ENCODE measurements around the gene CCDC124.

The CCDC124 gene

GRCh38 chr19:17933414-17934129, 757 bp downstream of the CCDC124 start:
- no peak for DNase-seq (ENCODE audit: low spot score)

- DNase-seq (ENCODE audit: low spot score): no peak
These were observed 3.6 kb downstream of the CCDC124 start for GRCh38 chr19:17936379-17936778.

DNA sequence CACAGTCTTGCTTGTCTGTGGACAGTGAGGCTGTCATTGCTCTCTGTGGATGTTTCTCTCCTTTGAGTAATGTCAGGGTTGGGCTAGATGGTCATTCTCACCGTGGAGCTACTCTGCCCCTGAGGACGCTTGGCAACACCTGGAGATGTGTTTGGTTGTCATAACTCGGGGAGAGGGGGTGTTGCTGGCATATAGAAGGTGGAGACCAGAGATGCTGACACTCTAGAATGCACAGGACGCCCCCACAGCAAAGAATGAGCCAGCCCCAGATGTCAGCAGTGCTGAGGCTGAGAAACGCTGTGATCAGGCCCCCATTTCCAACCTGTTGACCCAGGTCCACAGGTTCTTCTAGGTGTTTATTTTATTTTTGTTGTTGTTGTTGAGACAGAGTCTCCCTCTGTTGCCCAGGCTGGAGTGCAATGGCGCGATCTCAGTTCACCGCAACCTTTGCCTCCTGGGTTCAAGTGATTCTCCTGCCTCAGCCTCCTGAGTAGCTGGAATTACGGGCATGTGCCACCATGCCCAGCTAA, 4.6 kb downstream of the CCDC124 start:
- no peak for DNase-seq (ENCODE audit: low spot score)

DNA sequence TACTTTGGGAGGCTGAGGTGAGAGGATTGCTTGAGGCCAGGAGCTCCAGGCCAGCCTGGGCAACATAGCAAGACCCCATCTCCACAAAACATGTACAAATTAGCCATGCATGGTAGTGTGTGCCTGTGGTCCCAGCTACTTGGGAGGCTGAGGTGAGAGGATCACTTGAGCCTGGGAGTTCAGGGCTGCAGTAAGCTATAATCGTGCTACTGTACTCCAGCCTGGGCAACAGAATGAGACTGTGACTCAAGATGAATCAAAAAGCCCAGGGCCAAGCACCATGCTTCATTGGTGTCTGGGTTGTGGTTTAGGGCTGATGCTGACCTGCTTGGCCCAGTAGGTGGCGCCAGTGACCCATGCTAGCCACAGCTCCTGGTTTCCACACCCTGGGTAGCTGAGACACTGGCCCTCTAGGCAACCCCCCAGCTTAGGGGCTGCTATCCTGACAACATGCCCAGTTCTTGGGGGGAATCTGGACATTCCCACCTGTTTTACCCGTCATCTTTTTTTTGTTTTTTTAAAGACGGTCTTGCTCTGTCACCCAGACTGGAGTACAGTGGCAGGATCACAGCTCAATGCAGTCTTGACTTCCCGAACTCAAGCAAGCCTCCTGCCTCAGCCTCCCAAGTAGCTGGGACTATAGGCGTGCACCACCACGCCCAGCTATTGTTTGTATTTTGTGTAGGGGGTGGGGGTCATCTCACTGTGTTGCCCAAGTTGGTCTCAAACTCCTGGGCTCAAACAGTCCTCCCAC, 5.5 kb downstream of the CCDC124 start:
- DNase-seq (ENCODE audit: low spot score): peak; percentile 85

GRCh38 chr19:17942181-17942580, 9.4 kb downstream of the CCDC124 start:
- DNase-seq (ENCODE audit: low spot score): no peak

DNA sequence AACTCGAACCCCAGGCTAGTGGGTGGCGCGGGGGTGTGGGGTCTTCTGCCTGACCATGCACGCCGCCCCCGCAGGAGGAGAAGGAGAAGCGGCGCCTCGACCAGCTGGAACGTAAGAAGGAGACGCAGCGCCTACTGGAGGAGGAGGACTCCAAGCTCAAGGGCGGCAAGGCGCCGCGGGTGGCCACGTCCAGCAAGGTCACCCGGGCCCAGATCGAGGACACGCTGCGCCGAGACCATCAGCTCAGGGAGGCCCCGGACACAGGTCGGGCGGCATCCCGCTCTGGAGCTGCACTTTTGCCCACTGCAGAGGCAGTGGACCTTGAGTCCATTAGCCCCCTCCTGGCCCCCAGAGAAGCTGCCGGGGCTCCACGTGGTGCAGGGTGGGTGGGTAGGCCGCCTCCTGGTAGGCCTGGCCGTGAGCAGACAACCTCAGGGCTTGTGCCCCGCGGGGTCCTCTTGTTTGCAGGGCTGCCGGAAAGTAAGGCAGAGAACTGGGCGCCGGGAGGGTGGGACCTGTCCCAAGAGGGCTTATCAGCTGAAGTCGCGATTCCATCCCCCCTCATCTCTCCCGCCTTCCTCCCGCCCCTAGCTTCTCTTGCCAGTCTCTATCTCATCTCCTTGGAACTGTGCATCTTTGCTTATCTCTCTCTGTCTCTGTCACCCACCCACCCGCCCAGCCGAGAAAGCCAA, 9.9 kb downstream of the CCDC124 start:
- no peak for DNase-seq (ENCODE audit: low spot score)

- no peak for DNase-seq (ENCODE audit: low spot score)
These were observed 10.7 kb downstream of the CCDC124 start for GRCh38 chr19:17943274-17944221.

- DNase-seq (ENCODE audit: low spot score): no peak
These were observed 11.5 kb downstream of the CCDC124 start for GRCh38 chr19:17944301-17944700.

DNA sequence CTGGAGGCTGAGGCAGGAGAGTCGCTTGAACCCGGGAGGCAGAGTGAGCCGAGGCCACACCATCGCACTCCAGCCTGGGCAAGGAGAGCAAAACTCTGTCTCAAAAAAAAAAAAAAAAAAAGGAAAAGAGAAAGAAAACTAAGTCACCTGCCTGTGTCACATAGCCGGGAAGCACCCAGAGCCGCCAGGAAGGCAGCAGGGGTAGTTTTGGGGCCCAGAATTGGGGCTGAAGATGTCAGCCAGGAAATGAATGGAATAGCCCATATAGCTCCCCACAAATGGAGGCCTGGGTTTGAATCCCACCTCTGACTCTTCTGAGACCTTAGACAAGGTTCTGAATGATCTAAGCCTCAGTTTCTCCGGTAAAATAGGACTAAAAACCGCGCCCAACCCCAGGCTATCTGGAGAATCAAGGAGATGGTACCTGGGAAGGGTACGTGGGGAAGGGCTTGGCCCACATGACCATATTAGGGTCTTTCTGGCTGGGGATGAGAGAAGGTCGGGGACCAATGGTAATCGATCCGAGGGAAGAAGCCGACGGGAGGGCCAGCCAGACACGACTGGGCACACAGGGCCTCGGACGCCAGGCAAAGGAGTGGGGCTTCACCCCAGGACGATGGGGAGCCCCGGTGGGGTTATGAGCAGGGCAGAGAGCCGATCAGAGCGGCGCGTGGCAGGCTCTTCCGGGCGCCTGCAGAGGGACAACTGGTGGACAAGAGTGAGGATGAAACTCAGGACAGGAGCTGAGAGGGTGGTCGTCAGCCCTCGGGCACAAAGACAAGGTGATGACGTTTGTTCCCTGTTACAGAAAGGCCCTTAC, 14.4 kb downstream of the CCDC124 start:
- DNase-seq (ENCODE audit: low spot score): no peak

- peak; percentile 97 for DNase-seq (ENCODE audit: low spot score)
These were observed 15.1 kb downstream of the CCDC124 start for GRCh38 chr19:17947815-17948513.

GRCh38 chr19:17948514-17948900, 15.7 kb downstream of the CCDC124 start:
- no peak for DNase-seq (ENCODE audit: low spot score)

DNA sequence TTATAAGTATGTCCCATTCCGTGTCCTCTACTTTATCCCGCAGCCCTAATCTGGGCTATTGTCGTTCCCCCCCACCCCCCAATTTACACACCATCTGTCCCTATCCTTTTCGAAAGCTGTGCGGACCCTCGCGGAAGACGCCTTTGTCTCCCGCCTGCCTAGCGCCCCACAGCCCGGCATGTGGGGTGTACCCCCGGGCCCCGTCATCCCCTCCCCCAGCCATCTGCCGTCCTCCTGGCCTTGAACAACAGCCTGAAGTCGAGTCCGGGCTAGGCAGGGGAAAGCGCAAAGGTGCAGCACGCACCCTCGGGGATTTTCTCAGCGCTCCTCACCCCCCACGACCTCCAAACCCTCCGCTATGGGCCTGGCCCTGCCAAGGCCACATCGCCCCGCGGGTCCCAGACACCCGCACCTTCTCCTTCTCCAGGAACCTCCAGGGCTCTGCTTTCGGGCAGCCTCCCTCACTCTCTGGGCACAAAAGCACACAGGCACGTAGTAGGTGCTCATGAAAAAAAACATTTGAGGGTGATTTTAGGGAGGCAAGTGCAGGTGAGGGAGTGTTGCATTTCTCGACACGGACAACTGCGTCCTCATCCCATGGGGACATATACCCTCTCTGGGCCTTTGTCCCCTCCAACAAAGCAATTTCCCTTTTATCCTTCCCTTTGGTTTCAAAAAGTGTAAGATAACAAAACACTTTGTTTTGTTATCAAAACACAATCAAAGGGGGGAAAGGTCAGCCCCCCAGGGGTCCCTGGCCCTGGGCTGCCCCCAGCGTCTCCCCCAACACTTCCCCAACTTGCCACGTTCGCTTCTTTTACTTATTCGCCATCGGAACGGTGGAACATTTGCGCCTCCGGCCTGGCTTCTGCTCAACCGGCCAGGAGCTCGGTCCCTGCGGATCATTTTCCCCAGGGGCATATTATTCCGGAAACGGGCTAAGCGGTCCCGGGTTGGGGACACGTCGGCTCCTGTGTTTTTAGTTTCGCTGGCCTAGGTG, 16.4 kb downstream of the CCDC124 start:
- no peak for DNase-seq (ENCODE audit: low spot score)

- no peak for DNase-seq (ENCODE audit: low spot score)
These were observed 17.1 kb downstream of the CCDC124 start for GRCh38 chr19:17949956-17950309.

GRCh38 chr19:17950310-17951156, 17.7 kb downstream of the CCDC124 start:
- peak; percentile 42 for DNase-seq (ENCODE audit: low spot score)

DNA sequence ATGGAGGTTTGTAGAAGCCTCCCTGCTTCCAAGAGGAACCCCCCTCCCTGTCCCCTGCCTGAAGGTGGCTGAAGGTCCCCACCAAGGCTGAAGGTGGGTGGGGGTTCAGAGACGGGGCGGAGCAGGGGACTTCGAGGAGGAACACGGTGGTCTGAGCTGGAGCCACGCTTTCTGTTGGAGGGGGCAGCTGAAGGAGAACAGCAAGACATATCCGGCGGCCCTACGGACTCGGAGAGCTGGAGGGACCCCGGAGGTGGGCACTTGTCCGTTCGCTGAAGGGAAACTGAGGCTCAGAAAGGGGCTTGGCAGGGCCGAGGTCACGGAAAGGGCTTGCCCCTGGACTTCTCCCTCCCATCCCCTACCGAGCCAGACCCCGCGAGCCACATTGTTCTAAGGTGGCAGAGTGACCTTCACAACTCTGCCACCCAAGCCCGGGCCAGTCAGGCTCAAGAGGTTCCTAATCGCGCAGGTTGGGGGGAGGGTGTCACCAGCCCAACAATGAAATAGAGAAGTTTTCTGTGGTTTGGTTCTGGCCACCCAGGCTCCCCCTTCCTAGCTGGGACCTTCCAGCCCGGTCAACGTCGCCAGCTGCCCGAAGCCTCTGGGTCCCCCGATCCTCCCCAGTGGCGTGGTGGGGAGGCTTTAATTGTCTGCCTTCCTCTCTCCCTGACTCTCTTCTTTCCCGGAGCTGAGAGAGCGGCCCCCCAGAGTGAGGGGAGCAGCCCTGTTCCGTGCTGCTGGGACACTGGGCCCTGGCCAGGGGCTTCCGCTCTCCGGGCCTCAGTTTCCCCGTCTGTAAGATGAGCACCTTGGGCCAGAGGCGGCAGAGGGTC, 18.6 kb downstream of the CCDC124 start:
- DNase-seq (ENCODE audit: low spot score): no peak

DNA sequence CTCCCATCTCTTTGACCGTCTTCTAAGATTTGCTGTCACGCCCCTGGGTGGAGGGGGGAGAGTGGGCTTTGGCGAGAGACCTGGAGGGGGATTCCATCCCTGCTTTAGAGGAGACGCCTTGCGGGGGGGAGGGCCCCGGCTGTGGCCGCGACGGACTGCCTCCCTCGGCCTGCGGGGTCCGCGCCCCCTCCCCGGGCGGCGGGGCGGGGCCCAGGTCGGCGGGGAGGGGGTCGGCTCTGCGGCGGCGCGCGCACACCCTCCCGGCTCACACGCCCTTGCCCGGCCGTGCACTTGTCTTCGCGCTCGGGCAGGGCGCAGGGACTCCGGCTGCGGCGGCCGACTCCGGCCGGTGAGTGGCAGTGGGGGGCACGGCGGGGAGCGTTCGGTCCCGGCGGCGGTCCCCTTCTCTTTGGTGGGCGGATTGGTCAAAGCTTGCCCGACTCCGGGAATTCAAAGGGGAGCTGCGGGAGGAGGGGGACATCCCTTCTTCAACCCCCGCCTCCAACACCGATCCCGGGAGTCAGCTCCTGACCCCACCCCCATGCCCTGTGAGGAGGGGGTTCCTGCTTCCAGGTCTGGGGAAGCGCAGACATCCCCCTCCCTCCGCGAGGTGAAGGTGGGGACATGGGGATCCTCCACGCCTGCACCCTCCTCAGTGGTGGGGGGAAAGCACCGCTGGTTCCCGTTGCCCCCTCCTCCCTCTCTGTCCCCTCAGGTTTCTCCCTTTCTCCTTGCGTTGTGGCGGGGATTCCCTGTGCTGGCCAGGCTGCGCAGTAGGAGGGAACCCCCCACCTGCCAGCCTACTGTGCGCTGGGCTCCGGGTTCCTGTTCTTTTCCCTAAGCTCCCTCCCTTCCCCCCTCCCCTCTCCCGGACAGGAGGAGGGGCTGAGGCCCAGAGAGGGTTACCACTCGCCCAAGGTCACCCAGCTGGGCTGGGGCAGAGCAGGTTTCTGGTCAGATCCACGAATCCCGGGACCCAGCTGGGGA, 19.5 kb downstream of the CCDC124 start:
- DNase-seq (ENCODE audit: low spot score): no peak
